ENCODE results near the gene MAGEH1. TPM values are rescaled to one million over a fixed set of nuclear protein-coding genes. Genes with fewer than 3 reads are reported as not detected.
"Not testable (repeated sequence)": the region's sequence is repeated elsewhere in the genome, so short reads cannot be mapped to it uniquely, and the experiment has no call there.

Gene MAGEH1, protein sequence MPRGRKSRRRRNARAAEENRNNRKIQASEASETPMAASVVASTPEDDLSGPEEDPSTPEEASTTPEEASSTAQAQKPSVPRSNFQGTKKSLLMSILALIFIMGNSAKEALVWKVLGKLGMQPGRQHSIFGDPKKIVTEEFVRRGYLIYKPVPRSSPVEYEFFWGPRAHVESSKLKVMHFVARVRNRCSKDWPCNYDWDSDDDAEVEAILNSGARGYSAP
- total RNA-seq (10 to 100 TPM; 26.9 to 28.8 TPM), polyA plus RNA-seq (10 to 100 TPM; 47.5 to 47.7 TPM)

DNA sequence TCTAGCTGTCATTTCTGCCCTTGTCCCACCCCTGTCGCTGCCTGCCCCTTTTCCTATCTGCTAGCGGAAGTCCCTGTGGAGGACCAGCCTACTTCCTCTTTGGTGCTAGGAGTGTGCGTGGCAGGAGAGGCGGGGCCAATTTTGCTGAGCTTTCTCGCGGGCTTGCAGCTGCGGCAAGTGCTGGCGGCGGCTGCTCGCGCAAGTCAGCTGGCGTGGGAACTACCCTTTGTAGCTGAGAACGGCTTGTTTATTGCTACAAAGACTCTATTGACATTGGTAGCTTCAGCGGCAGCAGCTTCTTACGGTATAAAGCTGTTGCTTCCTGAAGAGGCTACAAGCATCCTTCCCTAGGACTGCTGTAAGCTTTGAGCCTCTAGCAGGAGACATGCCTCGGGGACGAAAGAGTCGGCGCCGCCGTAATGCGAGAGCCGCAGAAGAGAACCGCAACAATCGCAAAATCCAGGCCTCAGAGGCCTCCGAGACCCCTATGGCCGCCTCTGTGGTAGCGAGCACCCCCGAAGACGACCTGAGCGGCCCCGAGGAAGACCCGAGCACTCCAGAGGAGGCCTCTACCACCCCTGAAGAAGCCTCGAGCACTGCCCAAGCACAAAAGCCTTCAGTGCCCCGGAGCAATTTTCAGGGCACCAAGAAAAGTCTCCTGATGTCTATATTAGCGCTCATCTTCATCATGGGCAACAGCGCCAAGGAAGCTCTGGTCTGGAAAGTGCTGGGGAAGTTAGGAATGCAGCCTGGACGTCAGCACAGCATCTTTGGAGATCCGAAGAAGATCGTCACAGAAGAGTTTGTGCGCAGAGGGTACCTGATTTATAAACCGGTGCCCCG lies at the start of gene MAGEH1:
Gene MAGEH1 (plus strand): TSS at position 138 of the 843 bp plus-strand sequence. CDS start 248 bp downstream, at position 386.
- Histone ChIP-seq H3K4me1 (ENCODE audit: insufficient read depth, low read length) (peaks cover 7% of the 10 kb centered on the region), H3K36me3 (ENCODE audit: insufficient read depth, low read length) (no peaks in the 10 kb centered on the region), H3K4me3 (ENCODE audit: low read length in 2 of 2) (peak within 1 kb of the TSS; percentile 61 to 70), H3K9me3 (ENCODE audit: control insufficient read depth in 1 of 2, low read length in 2 of 2) (no peaks in the 10 kb centered on the region), H3K27ac (ENCODE audit: low read depth, low read length) (peak within 1 kb of the TSS; percentile 85), H3K27me3 (ENCODE audit: insufficient read depth, low read length) (no peaks in the 10 kb centered on the region)
- peaks cover 0 to 7% of the 10 kb centered on the region in 2 donors for H3K36me3 Mint-ChIP-seq
- peak; percentile 73 to 89 (median 81) for DNase-seq
- peaks cover 0 to 2% (median 0%) of the 10 kb centered on the region in 8 donors for H3K9me3 Mint-ChIP-seq
- peak within 1 kb of the TSS; percentile 89 to 97 (median 95) for H3K27ac Mint-ChIP-seq
- POLR2A ChIA-PET (ENCODE audit: partially characterized antibody): interaction anchor here (0.6 to 2.4 kb wide), 12 partner anchors 14 to 813 kb away, joined by 3 to 50 read pairs (median 4); partner anchors contain the start of genes APEX2, RRAGB and USP51
- intact Hi-C loops (cut with micrococcal nuclease): no loop called here
- H3K4me3 Mint-ChIP-seq: peak within 1 kb of the TSS; percentile 87 to 97 (median 92)
- peaks cover 5 to 30% (median 16%) of the 10 kb centered on the region in 4 donors for H3K4me1 Mint-ChIP-seq
- CTCF ChIA-PET (ENCODE audit: partially characterized antibody): interaction anchor here (1.2 to 1.4 kb wide), 7 partner anchors 37 to 1312 kb away, joined by 3 to 14 read pairs (median 3); partner anchors contain the start of genes NBDY, RRAGB and USP51
- H3K27me3 Mint-ChIP-seq: no peaks in the 10 kb centered on the region

DNA sequence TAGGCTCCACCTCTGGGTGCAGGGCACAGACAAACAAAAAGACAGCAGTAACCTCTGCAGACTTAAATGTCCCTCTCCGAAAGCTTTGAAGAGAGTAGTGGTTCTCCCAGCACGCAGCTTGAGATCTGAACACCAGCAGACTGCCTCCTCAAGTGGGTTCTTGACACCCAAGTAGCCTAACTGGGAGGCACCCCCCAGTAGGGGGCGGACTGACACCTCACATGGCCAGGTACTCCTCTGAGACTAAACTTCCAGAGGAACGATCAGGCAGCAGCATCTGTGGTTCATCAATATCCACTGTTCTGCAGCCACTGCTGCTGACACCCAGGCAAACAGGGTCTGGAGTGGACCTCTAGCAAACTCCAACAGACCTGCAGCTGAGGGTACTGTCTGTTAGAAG lies 24.8 kb upstream of the MAGEH1 start:
- H3K4me3 ChIP-seq (ENCODE audit: low read length in 2 of 2); H3K36me3 ChIP-seq (ENCODE audit: insufficient read depth, low read length); H3K27ac ChIP-seq (ENCODE audit: low read depth, low read length); H3K27ac Mint-ChIP-seq; H3K4me1 ChIP-seq (ENCODE audit: insufficient read depth, low read length); H3K36me3 Mint-ChIP-seq; POLR2A ChIA-PET (ENCODE audit: partially characterized antibody); H3K9me3 ChIP-seq (ENCODE audit: control insufficient read depth in 1 of 2, low read length in 2 of 2); H3K27me3 Mint-ChIP-seq; H3K4me3 Mint-ChIP-seq; H3K4me1 Mint-ChIP-seq; H3K27me3 ChIP-seq (ENCODE audit: insufficient read depth, low read length): not testable (repeated sequence)
- intact Hi-C loops (cut with micrococcal nuclease): loop anchor here (5.0 kb wide), 1 partner anchor 290 kb away; the partner anchor contains the start of gene RRAGB
- H3K9me3 Mint-ChIP-seq: peaks cover 0 to 13% (median 1%) of the 10 kb centered on the region in 8 donors
- CTCF ChIA-PET (ENCODE audit: partially characterized antibody): interaction anchor here (0.9 to 3.6 kb wide), 5 partner anchors 62 to 821 kb away, joined by 3 to 8 read pairs (median 5); partner anchors contain the start of genes RRAGB and USP51
- DNase-seq: peak in 4 of 5 donors; percentile 14 to 34 (median 26)

GRCh38 chrX:55443468-55443867 lies 8.5 kb upstream of the MAGEH1 start:
- intact Hi-C loops (cut with micrococcal nuclease); H3K27ac ChIP-seq (ENCODE audit: low read depth, low read length); H3K9me3 ChIP-seq (ENCODE audit: control insufficient read depth in 1 of 2, low read length in 2 of 2); CTCF ChIA-PET (ENCODE audit: partially characterized antibody); H3K36me3 ChIP-seq (ENCODE audit: insufficient read depth, low read length); H3K4me3 Mint-ChIP-seq; DNase-seq; H3K27me3 ChIP-seq (ENCODE audit: insufficient read depth, low read length); H3K4me3 ChIP-seq (ENCODE audit: low read length in 2 of 2); H3K27me3 Mint-ChIP-seq; H3K9me3 Mint-ChIP-seq; H3K27ac Mint-ChIP-seq; H3K4me1 Mint-ChIP-seq; H3K36me3 Mint-ChIP-seq; H3K4me1 ChIP-seq (ENCODE audit: insufficient read depth, low read length); POLR2A ChIA-PET (ENCODE audit: partially characterized antibody): not testable (repeated sequence)

DNA sequence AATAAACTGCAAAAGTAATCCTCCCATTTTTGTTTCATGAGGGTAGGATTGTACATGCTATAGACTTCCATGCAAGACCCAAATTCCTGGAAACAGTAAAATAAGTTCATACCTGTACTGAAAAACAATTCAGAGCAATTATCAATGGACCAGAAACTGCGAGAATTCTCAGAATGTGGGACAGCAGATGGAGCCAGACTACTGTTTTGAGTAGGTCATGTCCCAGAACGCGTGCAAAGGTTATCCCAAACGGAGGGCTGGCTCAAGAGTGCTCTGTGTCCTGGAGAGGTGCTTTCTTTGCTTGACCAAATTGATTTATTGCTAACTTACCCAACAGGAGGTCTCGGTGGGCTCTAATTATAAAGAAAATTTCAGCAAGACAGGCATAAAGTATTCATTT lies 1.7 kb upstream of the MAGEH1 start:
- no peaks in the 10 kb centered on the region for H3K9me3 ChIP-seq (ENCODE audit: control insufficient read depth in 1 of 2, low read length in 2 of 2)
- Mint-ChIP-seq H3K27me3 (no peaks in the 10 kb centered on the region), H3K36me3 (peaks cover 0 to 7% of the 10 kb centered on the region in 2 donors), H3K27ac (peak overlapping the region in 1 of 7 donors; percentile 51), H3K9me3 (peaks cover 0 to 2% (median 0%) of the 10 kb centered on the region in 8 donors), H3K4me1 (peaks cover 5 to 30% (median 16%) of the 10 kb centered on the region in 4 donors), H3K4me3 (peak overlapping the region in 1 of 8 donors; percentile 17)
- intact Hi-C loops (cut with micrococcal nuclease): no loop called here
- no peak for DNase-seq
- ChIA-PET POLR2A (ENCODE audit: partially characterized antibody) (no interaction called here), CTCF (ENCODE audit: partially characterized antibody) (no interaction called here)
- no peaks in the 10 kb centered on the region for H3K36me3 ChIP-seq (ENCODE audit: insufficient read depth, low read length)
- peaks cover 7% of the 10 kb centered on the region for H3K4me1 ChIP-seq (ENCODE audit: insufficient read depth, low read length)
- no peaks in the 10 kb centered on the region for H3K27me3 ChIP-seq (ENCODE audit: insufficient read depth, low read length)
- no peak overlapping the region for H3K27ac ChIP-seq (ENCODE audit: low read depth, low read length)
- no peak overlapping the region for H3K4me3 ChIP-seq (ENCODE audit: low read length in 2 of 2)

DNA sequence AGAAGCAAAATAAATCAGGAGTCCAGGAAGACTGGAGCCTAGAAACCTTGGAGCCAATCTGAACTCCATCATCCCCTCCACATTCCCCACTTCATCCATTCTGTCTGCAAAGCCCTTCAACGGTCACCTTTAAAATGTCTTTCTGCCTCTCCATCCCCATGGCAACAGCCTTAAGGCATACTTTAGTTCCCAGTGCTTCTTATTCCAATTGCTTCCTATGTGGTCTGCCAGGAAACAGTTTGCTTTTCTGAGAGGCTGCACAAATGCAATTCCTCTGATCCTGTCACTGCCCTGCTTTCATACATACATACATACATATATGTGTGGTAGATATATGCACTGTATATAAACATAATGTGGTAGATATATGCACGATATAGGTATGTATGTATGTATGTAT lies 786 bp upstream of the MAGEH1 start:
- peak overlapping the region in 6 of 7 donors; percentile 89 to 97 (median 95) for H3K27ac Mint-ChIP-seq
- Histone ChIP-seq H3K36me3 (ENCODE audit: insufficient read depth, low read length) (no peaks in the 10 kb centered on the region), H3K27ac (ENCODE audit: low read depth, low read length) (peak overlapping the region; percentile 85), H3K4me3 (ENCODE audit: low read length in 2 of 2) (peak overlapping the region in 1 of 2 donors; percentile 70), H3K27me3 (ENCODE audit: insufficient read depth, low read length) (no peaks in the 10 kb centered on the region), H3K4me1 (ENCODE audit: insufficient read depth, low read length) (peaks cover 7% of the 10 kb centered on the region), H3K9me3 (ENCODE audit: control insufficient read depth in 1 of 2, low read length in 2 of 2) (no peaks in the 10 kb centered on the region)
- DNase-seq: no peak
- no peaks in the 10 kb centered on the region for H3K27me3 Mint-ChIP-seq
- H3K36me3 Mint-ChIP-seq: peaks cover 0 to 7% of the 10 kb centered on the region in 2 donors
- intact Hi-C loops (cut with micrococcal nuclease): no loop called here
- peaks cover 5 to 30% (median 16%) of the 10 kb centered on the region in 4 donors for H3K4me1 Mint-ChIP-seq
- H3K4me3 Mint-ChIP-seq: peak overlapping the region; percentile 87 to 97 (median 92)
- H3K9me3 Mint-ChIP-seq: peaks cover 0 to 2% (median 0%) of the 10 kb centered on the region in 8 donors
- POLR2A ChIA-PET (ENCODE audit: partially characterized antibody): interaction anchor here (0.7 to 2.4 kb wide), 7 partner anchors 38 to 812 kb away, joined by 3 to 50 read pairs (median 5); partner anchors contain the start of genes RRAGB and USP51
- CTCF ChIA-PET (ENCODE audit: partially characterized antibody): interaction anchor here (1.2 to 1.4 kb wide), 4 partner anchors 38 to 266 kb away, joined by 3 to 14 read pairs (median 4); partner anchors contain the start of genes RRAGB and USP51

GRCh38 chrX:55451626-55451989 lies 319 bp upstream of the MAGEH1 start:
- Histone ChIP-seq H3K9me3 (ENCODE audit: control insufficient read depth in 1 of 2, low read length in 2 of 2) (no peaks in the 10 kb centered on the region), H3K36me3 (ENCODE audit: insufficient read depth, low read length) (no peaks in the 10 kb centered on the region), H3K27ac (ENCODE audit: low read depth, low read length) (peak overlapping the region; percentile 85), H3K27me3 (ENCODE audit: insufficient read depth, low read length) (no peaks in the 10 kb centered on the region), H3K4me3 (ENCODE audit: low read length in 2 of 2) (peak overlapping the region in 1 of 2 donors; percentile 70), H3K4me1 (ENCODE audit: insufficient read depth, low read length) (peaks cover 7% of the 10 kb centered on the region)
- Mint-ChIP-seq H3K27ac (peak overlapping the region; percentile 89 to 97 (median 95)), H3K4me3 (peak overlapping the region; percentile 87 to 97 (median 92)), H3K4me1 (peaks cover 5 to 30% (median 16%) of the 10 kb centered on the region in 4 donors), H3K36me3 (peaks cover 0 to 7% of the 10 kb centered on the region in 2 donors), H3K27me3 (no peaks in the 10 kb centered on the region), H3K9me3 (peaks cover 0 to 2% (median 0%) of the 10 kb centered on the region in 8 donors)
- ChIA-PET POLR2A (ENCODE audit: partially characterized antibody) (interaction anchor here (0.7 to 2.4 kb wide), 10 partner anchors 37 to 812 kb away, joined by 3 to 50 read pairs (median 5); partner anchors contain the start of genes APEX2, RRAGB and USP51), CTCF (ENCODE audit: partially characterized antibody) (interaction anchor here (1.2 to 1.4 kb wide), 7 partner anchors 38 to 1313 kb away, joined by 3 to 14 read pairs (median 3); partner anchors contain the start of genes NBDY, RRAGB and USP51)
- DNase-seq: peak in 1 of 5 donors; percentile 19
- intact Hi-C loops (cut with micrococcal nuclease): no loop called here

All from CD4-positive, alpha-beta memory T cell (primary cell).